Esophagus muscularis mucosa (tissue), 4 donors: ENCODE data around the gene C1orf116. TPM values are rescaled to one million over a fixed set of nuclear protein-coding genes. Genes with fewer than 3 reads are reported as not detected.

ENCODE experiments used
- DNase-seq: peaks from one replicate; pipeline ENCODE4 v3.0.0-alpha.2; 2017; ENCODE audit errors: extremely low spot score
- H3K27ac ChIP-seq, 4 donors: fragments of 200-600 bp; sonication (generic); replicated peaks in 1 of 4; 1 replicate in 3 of 4; 2 replicates in 1 of 4; pipeline ENCODE4 v1.5.1; 2016 to 2019; ENCODE audit warnings: mild to moderate bottlenecking in 1 of 4
- H3K27me3 ChIP-seq, 4 donors: fragments of 200-600 bp; sonication (generic); one replicate each; pipeline versions ENCODE4 v1.5.1 to v1.6.0; 2016 to 2019
- H3K36me3 ChIP-seq, 4 donors: fragments of 200-600 bp; sonication (generic); one replicate each; pipeline ENCODE4 v1.5.1; 2016 to 2019
- H3K4me1 ChIP-seq, 4 donors: fragments of 200-600 bp; sonication (generic); one replicate each; pipeline ENCODE4 v1.5.1; 2016 to 2019
- H3K4me3 ChIP-seq, 4 donors: fragments of 200-600 bp; sonication (generic); 1 replicate in 2 of 4; 2 replicates in 2 of 4; pipeline ENCODE4 v1.5.1; 2016 to 2019; ENCODE audit warnings: mild to moderate bottlenecking in 4 of 4, moderate library complexity in 1 of 4
- H3K9me3 ChIP-seq, 4 donors: fragments of 200-600 bp; sonication (generic); 1 replicate in 3 of 4; 2 replicates in 1 of 4; pipeline ENCODE4 v1.5.1; 2016 to 2019
- EP300 ChIP-seq: sonication (generic); formaldehyde crosslinking; IDR thresholded peaks from one replicate; pipeline ENCODE4 v1.6.1; 2017; ENCODE audit warnings: antibody characterized with exemption
- POLR2A ChIP-seq: fragments of 450-650 bp; IDR thresholded peaks from one replicate; pipeline ENCODE4 v1.6.1; 2017; ENCODE audit warnings: antibody characterized with exemption, moderate library complexity, mild to moderate bottlenecking, low read depth
- POLR2AphosphoS5 ChIP-seq, 2 donors: sonication (generic); formaldehyde crosslinking; IDR thresholded peaks; one replicate each; pipeline ENCODE4 v1.6.1; 2017; ENCODE audit warnings: antibody characterized with exemption in 2 of 2
- WGBS: methylation state at CpG from one replicate; pipeline ENCODE4 v1.1.5; 2018; 5-methylcytosine and 5-hydroxymethylcytosine counted together
- intact Hi-C: fragments of 100-400 bp; cut with DNase I; formaldehyde crosslinking; loops from one replicate; pipeline ENCODE4 v1.15.1; 2023
- total RNA-seq, 4 donors: library from RNA; depleted of rRNA; stranded (reverse); fragments of >200 nt; gene quantifications; one replicate each; pipeline versions ENCODE4 v1.1.0 to v1.2.1, GENCODE V29; 2016
- TF ChIP-seq, protein P1 (sequence below), 3 experiments: fragments of 200-600 bp in 2 of 3; fragments of 450-650 bp in 1 of 3; sonication (generic) in 2 of 3; IDR thresholded peaks; one replicate each; pipeline ENCODE4 v1.5.1; 2017 to 2019; ENCODE audit warnings: antibody characterized with exemption in 3 of 3, mild to moderate bottlenecking in 2 of 3, moderate library complexity in 1 of 3

Gene C1orf116
- total RNA-seq, 4 donors from 2014 or later: under 0.01 to 0.32 (median 0.17) TPM

- no peak overlapping the region for H3K4me3 ChIP-seq
- H3K27ac ChIP-seq: no peak overlapping the region
- DNase-seq: no peak
- H3K4me1 ChIP-seq: peaks cover 0 to 7% (median 0%) of the 10 kb centered on the region in 4 donors
- peaks cover 0 to 12% (median 0%) of the 10 kb centered on the region in 4 donors for H3K27me3 ChIP-seq
- TF ChIP-seq POLR2AphosphoS5 (IDR thresholded peaks at IDR 0.05) (no peak), EP300 (no peak), POLR2A (no peak)
- TF ChIP-seq, protein P1, sequence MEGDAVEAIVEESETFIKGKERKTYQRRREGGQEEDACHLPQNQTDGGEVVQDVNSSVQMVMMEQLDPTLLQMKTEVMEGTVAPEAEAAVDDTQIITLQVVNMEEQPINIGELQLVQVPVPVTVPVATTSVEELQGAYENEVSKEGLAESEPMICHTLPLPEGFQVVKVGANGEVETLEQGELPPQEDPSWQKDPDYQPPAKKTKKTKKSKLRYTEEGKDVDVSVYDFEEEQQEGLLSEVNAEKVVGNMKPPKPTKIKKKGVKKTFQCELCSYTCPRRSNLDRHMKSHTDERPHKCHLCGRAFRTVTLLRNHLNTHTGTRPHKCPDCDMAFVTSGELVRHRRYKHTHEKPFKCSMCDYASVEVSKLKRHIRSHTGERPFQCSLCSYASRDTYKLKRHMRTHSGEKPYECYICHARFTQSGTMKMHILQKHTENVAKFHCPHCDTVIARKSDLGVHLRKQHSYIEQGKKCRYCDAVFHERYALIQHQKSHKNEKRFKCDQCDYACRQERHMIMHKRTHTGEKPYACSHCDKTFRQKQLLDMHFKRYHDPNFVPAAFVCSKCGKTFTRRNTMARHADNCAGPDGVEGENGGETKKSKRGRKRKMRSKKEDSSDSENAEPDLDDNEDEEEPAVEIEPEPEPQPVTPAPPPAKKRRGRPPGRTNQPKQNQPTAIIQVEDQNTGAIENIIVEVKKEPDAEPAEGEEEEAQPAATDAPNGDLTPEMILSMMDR (IDR thresholded peaks at IDR 0.05): no peak
- H3K36me3 ChIP-seq: no peaks in the 10 kb centered on the region
- whole genome bisulfite sequencing: 88% methylated on average over 4 of the region's 4 CpGs
- H3K9me3 ChIP-seq: no peaks in the 10 kb centered on the region
- intact Hi-C loops: no loop called here
Observed at GRCh38 chr1:207035877-207036551, 3.5 kb upstream of the C1orf116 start.

- H3K27me3 ChIP-seq: peaks cover 0 to 13% (median 0%) of the 10 kb centered on the region in 4 donors
- no peak overlapping the region for H3K4me3 ChIP-seq
- H3K9me3 ChIP-seq: no peaks in the 10 kb centered on the region
- no peak overlapping the region for H3K27ac ChIP-seq
- no peak for DNase-seq
- TF ChIP-seq EP300 (no peak), POLR2AphosphoS5 (IDR thresholded peaks at IDR 0.05) (no peak), POLR2A (no peak)
- TF ChIP-seq, protein P1 (IDR thresholded peaks at IDR 0.05): no peak
- no peaks in the 10 kb centered on the region for H3K36me3 ChIP-seq
- peaks cover 0 to 4% (median 0%) of the 10 kb centered on the region in 4 donors for H3K4me1 ChIP-seq
- intact Hi-C loops: no loop called here
Observed at GRCh38 chr1:207034998-207035397, 2.4 kb upstream of the C1orf116 start.

- Histone ChIP-seq H3K27ac (no peak overlapping the region), H3K9me3 (no peaks in the 10 kb centered on the region), H3K27me3 (peaks cover 0 to 13% (median 0%) of the 10 kb centered on the region in 4 donors), H3K4me3 (no peak overlapping the region), H3K4me1 (no peaks in the 10 kb centered on the region), H3K36me3 (no peaks in the 10 kb centered on the region)
- TF ChIP-seq POLR2AphosphoS5 (IDR thresholded peaks at IDR 0.05): no peak
- no peak for TF ChIP-seq POLR2A
- no peak for TF ChIP-seq EP300
- intact Hi-C loops: no loop called here
- 90% methylated on average over 1 of the region's 1 CpG for WGBS
- no peak for DNase-seq
Observed at GRCh38 chr1:207034208-207034607, 1.7 kb upstream of the C1orf116 start.

DNA sequence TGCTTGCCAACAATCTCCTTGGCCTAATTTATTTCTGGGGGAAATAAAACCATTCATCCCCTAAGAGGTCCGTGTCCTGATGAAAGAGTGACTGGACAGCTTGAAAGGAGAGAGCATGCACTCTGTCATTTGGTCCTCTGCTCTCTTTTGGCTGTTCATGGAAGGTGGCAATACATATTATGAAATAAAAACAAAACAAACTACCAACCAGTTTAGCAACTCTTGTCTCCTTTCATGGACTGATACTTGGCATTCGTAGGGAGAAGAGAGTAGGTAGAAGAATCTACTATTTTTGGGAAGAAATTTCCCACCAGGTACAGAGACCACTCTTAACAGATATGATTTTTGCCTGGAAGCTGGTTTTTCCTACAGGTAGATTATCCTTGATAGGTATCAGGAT, 746 bp upstream of the C1orf116 start:
- no peaks in the 10 kb centered on the region for H3K9me3 ChIP-seq
- no peak overlapping the region for H3K27ac ChIP-seq
- WGBS: 65% methylated on average over 2 of the region's 2 CpGs
- no peak for TF ChIP-seq POLR2A
- no peak overlapping the region for H3K4me3 ChIP-seq
- H3K27me3 ChIP-seq: peaks cover 0 to 13% (median 0%) of the 10 kb centered on the region in 4 donors
- H3K36me3 ChIP-seq: no peaks in the 10 kb centered on the region
- no peak for DNase-seq
- intact Hi-C loops: no loop called here
- no peaks in the 10 kb centered on the region for H3K4me1 ChIP-seq

GRCh38 chr1:207031632-207032264, 808 bp downstream of the C1orf116 start:
- Histone ChIP-seq H3K4me1 (peaks cover under 1 to 3% (median 2%) of the 10 kb centered on the region in 4 donors), H3K36me3 (no peaks in the 10 kb centered on the region), H3K9me3 (no peaks in the 10 kb centered on the region), H3K4me3 (no peak overlapping the region), H3K27me3 (peaks cover 0 to 13% (median 0%) of the 10 kb centered on the region in 4 donors), H3K27ac (no peak overlapping the region)
- no peak for DNase-seq
- 76% methylated on average over 7 of the region's 7 CpGs for WGBS
- intact Hi-C loops: no loop called here
- TF ChIP-seq, protein P1 (IDR thresholded peaks at IDR 0.05): no peak
- TF ChIP-seq EP300 (no peak), POLR2A (no peak), POLR2AphosphoS5 (IDR thresholded peaks at IDR 0.05) (no peak)
